Measurements from ENCODE around the gene LRP1-AS.

DNA sequence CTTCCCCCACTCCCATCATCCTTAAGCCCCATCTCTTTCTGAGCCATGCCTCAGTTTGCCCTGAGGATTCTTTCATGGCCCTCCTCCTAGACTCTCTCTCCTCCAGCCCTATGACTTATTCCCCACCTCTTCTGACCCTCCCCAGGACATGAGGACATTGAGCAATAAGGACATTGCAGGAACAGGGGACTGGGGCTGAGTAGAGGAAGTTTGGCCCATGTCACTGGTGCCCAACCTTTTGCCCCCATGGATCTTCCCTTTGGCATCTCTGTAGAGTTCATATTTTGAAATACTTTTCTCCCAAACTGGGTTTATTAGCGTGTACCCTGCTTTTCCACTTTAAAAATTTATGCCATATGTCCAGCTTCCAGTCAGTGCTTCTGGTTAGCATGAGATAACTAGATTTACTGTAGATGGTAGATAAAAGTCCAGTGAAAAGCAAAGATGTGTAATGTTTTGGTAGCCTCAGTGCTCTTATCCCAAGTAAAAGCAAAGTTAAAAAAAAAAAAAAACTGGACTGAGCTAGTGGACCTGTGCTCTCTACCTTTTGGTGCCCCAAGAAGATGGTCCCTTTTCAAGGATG lies 6.1 kb upstream of the LRP1-AS start:
- TF ChIP-seq, protein P1, sequence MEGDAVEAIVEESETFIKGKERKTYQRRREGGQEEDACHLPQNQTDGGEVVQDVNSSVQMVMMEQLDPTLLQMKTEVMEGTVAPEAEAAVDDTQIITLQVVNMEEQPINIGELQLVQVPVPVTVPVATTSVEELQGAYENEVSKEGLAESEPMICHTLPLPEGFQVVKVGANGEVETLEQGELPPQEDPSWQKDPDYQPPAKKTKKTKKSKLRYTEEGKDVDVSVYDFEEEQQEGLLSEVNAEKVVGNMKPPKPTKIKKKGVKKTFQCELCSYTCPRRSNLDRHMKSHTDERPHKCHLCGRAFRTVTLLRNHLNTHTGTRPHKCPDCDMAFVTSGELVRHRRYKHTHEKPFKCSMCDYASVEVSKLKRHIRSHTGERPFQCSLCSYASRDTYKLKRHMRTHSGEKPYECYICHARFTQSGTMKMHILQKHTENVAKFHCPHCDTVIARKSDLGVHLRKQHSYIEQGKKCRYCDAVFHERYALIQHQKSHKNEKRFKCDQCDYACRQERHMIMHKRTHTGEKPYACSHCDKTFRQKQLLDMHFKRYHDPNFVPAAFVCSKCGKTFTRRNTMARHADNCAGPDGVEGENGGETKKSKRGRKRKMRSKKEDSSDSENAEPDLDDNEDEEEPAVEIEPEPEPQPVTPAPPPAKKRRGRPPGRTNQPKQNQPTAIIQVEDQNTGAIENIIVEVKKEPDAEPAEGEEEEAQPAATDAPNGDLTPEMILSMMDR (optimal IDR thresholded peaks at IDR 0.05 in 1 of 3, IDR thresholded peaks at IDR 0.05 in 1 of 3, conservative IDR thresholded peaks at IDR 0.05 in 1 of 3; ENCODE audit: extremely low read depth in 1 of 3, insufficient read depth in 2 of 3, low read length in 3 of 3), result no peak
- no peak for TF ChIP-seq EZH2 (IDR thresholded peaks at IDR 0.05; ENCODE audit: low read length)

All from keratinocyte (primary cell).